ENCODE data around the gene ADGRD1. TPM values are rescaled to one million over a fixed set of nuclear protein-coding genes. Genes with fewer than 3 reads are reported as not detected.

The ADGRD1 gene
- polyA plus RNA-seq, 1 experiment: 68.5 TPM

DNA sequence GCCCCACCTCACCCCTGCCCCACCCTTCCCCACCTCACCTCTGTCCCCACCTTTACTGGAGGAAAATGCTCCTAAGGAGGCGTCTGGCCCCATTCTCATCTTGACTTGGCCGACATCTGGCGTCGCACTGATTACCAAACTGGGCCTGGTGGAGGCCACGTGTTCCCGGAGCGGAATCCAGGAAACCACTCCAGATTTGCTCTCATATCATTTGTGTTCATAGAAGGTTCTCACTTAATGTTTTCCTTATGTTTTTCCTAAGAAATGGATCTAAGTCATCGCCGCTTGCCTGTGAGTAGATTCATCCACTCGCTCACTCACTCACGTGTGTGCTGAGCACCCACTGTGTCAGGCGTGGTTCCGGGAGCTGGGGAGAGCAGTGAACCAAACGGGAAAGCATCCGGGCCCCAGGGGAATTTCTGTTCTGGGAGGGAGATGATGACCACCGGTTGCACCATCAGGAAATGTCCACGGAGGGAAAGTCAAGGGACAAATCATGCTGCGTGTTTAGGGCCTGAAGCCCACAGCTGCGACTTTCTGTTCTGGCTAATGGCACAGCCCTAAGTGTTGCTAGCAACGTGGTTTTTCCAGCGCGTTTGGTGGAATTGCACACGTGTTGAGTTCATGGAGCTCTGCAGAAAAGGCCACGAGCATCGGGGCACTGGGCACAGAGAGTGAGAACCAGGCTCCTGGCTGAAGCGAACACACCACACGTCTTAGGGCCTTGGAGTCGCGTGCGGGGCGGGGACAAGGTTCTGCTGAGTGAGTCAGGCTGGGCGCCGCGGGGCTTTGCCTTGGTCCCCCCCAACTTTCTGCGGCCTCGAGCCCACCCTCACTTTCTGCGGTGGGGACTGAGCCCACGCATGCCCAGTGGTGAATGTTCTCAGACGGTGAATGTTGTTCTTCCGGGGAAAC, 57.7 kb downstream of the ADGRD1 start:
- no peak overlapping the region for H3K4me3 ChIP-seq (ENCODE audit: low read depth, low read length)
- H3K36me3 ChIP-seq (ENCODE audit: control insufficient read depth, insufficient read depth, low read length): peaks cover 6% of the 10 kb centered on the region
- H3K27me3 ChIP-seq (ENCODE audit: control insufficient read depth, insufficient read depth, low read length): no peaks in the 10 kb centered on the region
- POLR2A ChIA-PET: no interaction called here
- TF ChIP-seq, protein P1, sequence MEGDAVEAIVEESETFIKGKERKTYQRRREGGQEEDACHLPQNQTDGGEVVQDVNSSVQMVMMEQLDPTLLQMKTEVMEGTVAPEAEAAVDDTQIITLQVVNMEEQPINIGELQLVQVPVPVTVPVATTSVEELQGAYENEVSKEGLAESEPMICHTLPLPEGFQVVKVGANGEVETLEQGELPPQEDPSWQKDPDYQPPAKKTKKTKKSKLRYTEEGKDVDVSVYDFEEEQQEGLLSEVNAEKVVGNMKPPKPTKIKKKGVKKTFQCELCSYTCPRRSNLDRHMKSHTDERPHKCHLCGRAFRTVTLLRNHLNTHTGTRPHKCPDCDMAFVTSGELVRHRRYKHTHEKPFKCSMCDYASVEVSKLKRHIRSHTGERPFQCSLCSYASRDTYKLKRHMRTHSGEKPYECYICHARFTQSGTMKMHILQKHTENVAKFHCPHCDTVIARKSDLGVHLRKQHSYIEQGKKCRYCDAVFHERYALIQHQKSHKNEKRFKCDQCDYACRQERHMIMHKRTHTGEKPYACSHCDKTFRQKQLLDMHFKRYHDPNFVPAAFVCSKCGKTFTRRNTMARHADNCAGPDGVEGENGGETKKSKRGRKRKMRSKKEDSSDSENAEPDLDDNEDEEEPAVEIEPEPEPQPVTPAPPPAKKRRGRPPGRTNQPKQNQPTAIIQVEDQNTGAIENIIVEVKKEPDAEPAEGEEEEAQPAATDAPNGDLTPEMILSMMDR (IDR thresholded peaks at IDR 0.05; ENCODE audit: insufficient read depth, low read depth, low read length): no peak
- CTCF ChIA-PET: no interaction called here
- DNase-seq (ENCODE audit: low read depth): peak; percentile 36

DNA sequence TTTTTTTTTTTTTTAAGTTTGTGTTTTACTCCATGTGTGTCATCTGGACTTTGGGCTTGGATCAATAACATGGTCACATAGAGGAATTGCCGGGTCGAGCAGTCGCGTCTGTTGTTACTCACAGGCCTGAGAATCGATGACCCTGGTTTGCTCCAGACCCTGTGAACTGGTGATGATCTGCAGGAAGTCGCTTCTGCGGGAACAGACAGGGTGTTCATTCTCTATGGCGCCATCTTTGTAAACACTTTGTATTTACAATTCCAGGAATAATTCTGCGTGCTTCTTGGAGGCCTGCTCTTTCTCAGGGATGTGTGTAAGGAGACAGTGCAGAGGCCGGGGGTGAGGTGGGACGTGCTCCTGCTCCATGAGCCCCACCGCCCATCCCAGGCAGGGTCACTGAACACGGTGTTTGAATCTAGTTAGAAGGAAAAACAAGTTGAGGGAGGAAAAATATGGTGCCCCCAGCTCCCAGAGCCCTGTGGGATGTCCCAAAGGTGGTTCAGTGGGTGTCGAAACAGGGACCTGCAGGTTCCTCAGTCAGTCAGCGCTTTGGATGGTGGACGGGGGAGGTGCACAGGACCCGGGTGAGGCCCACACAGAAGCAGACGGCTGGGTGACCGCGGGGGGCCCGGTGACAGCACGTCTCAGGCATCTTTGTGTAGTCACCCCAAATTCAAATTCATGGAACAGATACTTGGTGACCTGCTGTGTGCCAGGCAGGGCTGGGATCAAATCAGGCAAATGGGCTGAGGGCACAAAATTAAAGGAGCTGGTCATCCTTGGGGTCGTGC, 58.8 kb downstream of the ADGRD1 start:
- H3K27me3 ChIP-seq (ENCODE audit: control insufficient read depth, insufficient read depth, low read length): no peaks in the 10 kb centered on the region
- DNase-seq (ENCODE audit: low read depth): no peak
- TF ChIP-seq, protein P1 (IDR thresholded peaks at IDR 0.05; ENCODE audit: insufficient read depth, low read depth, low read length): no peak
- H3K4me3 ChIP-seq (ENCODE audit: low read depth, low read length): no peak overlapping the region
- ChIA-PET POLR2A (no interaction called here), CTCF (interaction anchor here (0.7 kb wide), 1 partner anchor 96 kb away, joined by 3 read pairs; no protein-coding TSS in a partner anchor)
- H3K36me3 ChIP-seq (ENCODE audit: control insufficient read depth, insufficient read depth, low read length): peaks cover 8% of the 10 kb centered on the region

DNA sequence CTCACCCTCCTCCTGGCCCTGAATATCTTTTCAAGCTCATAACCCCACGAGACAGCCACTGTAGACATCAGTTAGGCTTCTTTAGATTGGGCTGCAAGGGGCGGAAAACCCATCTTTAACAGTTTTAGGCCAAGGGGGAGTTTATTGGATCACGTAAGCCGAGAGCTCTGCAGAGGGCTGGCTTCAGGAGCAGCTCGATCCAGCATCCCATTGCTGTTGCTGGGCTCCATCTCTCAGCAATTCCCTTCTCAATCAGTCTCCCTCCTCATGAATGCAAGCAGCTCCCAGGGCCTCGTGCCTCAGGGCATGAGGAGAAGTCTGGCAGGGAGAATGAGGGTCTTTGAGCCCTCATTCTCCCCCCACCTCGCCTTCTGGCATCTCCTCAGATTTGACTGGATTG, 59.4 kb downstream of the ADGRD1 start:
- CTCF ChIA-PET: interaction anchor here (0.7 kb wide), 1 partner anchor 96 kb away, joined by 3 read pairs; no protein-coding TSS in a partner anchor
- DNase-seq (ENCODE audit: low read depth): no peak
- peaks cover 9% of the 10 kb centered on the region for H3K36me3 ChIP-seq (ENCODE audit: control insufficient read depth, insufficient read depth, low read length)
- POLR2A ChIA-PET: no interaction called here
- TF ChIP-seq, protein P1 (IDR thresholded peaks at IDR 0.05; ENCODE audit: insufficient read depth, low read depth, low read length): no peak
- no peaks in the 10 kb centered on the region for H3K27me3 ChIP-seq (ENCODE audit: control insufficient read depth, insufficient read depth, low read length)
- no peak overlapping the region for H3K4me3 ChIP-seq (ENCODE audit: low read depth, low read length)

DNA sequence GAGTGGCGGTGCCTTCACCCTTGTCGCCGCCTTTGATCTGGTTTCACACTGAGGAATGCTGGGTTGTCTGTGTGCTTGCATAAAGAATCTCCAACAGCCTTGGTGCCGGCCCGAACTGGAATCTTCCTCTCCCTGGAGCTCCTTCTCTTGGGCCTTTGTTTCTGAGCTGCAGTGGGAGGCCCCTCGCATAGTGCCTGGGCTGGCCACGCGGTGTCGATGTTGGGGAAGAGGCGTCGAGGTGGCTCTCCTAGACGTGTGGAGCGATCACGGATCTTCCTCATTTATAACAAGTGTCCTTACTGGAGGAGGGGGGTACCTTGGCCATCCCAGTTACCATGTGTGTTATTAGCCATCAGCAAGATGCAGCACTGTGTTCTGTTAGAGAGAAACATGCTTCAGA, 60.6 kb downstream of the ADGRD1 start:
- TF ChIP-seq, protein P1 (IDR thresholded peaks at IDR 0.05; ENCODE audit: insufficient read depth, low read depth, low read length): no peak
- ChIA-PET POLR2A (no interaction called here), CTCF (no interaction called here)
- no peaks in the 10 kb centered on the region for H3K27me3 ChIP-seq (ENCODE audit: control insufficient read depth, insufficient read depth, low read length)
- DNase-seq (ENCODE audit: low read depth): no peak
- no peak overlapping the region for H3K4me3 ChIP-seq (ENCODE audit: low read depth, low read length)
- peaks cover 9% of the 10 kb centered on the region for H3K36me3 ChIP-seq (ENCODE audit: control insufficient read depth, insufficient read depth, low read length)
